HG03280 (cell line): ENCODE measurements around the gene CHRM5.
"Not testable (repeated sequence)": the region's sequence is repeated elsewhere in the genome, so short reads cannot be mapped to it uniquely, and the experiment has no call there.

Experiments
- ATAC-seq: cut with Tn5 transposase; IDR thresholded peaks from one replicate; pipeline ENCODE4 v1.9.1; 2021; ENCODE audit warnings: mild to moderate bottlenecking, moderate library complexity; ENCODE audit not compliant: unreplicated experiment

The CHRM5 gene

GRCh38 chr15:34038871-34039789 is 70.8 kb downstream of the CHRM5 start, which contains the start of gene AVEN:
Gene AVEN (minus strand): TSS chr15:34039204. CDS start chr15:34039046, 158 bp downstream.
- ATAC-seq = peak; percentile 49

DNA sequence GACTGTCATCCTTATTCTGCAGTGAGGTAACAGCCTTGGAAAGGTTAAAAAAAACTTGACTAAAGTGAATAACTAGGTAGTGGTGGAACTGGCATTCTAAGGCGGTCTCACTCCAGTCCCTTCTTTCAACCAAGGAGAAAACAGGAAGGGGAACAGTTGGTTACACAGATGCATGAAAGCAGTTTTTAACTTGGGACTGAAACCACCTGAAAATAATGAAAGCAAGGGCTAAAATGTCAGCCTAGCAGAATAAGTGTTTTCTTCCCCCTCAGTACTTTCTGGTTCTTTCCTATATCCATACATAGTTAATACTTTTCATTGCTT is 71.5 kb downstream of the CHRM5 start:
- no peak for ATAC-seq

GRCh38 chr15:34043391-34043790 is 75.1 kb downstream of the CHRM5 start:
- ATAC-seq = no peak

DNA sequence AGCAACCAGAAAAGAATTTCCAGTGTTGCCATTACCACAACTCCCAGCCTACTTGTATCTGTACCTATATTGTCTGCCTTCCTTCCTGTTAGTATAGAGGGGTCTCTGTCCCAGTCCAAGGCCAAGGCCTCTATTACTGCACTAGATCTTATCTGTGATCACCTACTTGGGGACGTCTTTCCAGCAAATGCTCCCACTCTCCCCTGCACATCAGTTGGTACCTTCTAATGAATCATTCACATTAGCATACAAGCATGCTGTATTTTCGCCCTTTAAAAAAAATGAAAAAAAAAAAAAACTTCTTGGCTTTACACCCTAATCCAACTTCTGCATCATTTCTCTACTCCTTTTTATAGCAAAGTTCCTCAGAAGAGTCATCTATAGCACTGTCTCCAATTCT is 75.5 kb downstream of the CHRM5 start:
- no peak for ATAC-seq

DNA sequence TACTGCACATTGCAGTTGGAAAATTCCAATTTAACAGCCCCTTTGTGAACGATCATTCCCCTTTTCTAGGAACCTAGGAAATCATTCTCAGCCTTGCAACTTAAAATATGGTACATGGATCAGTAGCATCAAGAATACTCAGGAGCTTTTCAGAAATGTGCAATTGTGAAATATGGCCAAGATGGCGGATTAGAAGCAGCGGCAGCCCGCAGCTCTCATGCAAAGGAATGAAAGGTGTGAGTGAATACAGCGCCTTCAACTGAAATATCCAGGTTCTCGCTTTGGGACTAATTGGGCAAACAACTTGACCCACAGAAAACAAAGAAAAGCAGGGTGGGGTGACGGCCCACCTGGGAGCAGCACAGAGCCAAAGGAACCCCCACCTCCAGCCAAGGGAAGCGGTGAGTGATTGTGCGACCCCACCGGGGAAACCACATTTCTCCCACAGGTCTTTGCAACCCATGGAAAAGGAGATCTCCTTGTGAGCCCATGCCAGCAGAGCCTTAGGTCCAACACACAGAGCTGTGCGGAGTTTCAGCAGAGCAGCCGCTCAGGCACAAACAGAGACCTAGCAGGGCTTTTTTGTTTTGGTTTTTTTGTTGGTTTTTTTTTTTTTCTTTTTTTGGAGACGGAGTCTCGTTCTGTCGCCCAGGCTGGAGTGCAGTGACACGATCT is 78.3 kb downstream of the CHRM5 start:
- no peak for ATAC-seq

DNA sequence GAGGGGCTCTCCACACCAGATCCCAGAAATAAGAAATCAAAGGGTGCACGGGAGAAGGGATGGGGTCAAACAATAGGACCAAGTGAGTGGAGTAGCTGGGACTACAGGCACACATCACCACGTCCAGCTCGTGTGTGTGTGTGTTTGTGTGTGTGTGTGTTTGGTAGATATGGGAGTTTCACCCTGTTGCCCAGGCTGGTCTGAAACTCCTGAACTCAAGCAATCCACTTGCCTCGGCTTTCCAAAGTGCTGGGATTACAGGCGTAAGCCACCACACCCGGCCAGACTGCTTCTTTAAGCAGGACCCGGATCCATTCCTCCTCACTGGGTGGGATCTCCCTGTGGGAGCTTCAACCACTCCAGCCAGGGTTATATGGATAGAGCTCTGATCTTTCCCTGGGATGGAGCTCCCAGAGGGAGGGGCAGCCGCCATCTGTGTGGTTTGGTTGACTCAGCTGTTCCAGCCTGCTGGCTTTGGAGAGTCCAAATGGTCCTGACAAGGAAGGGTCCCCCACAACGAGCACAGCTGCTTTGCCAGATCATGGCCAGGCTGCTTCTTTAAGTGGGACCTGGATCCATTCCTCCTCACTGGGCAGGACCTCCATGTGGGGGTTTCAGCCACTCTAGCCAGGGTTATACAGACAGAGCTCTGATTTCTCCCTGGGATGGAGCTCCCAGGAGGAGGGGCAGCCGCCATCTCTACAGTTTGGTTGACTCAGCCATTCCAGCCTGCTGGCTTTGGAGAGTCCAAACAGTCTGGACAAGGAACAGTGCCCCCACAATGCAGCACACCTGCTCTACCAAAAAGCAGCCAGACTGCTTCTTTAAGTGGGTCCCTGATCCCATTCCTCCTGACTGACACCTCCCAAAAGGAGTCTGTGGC is 79.8 kb downstream of the CHRM5 start:
- no peak for ATAC-seq

GRCh38 chr15:34049112-34049511 is 80.8 kb downstream of the CHRM5 start:
- no peak for ATAC-seq

- not testable (repeated sequence) for ATAC-seq
These were observed 82.1 kb downstream of the CHRM5 start for GRCh38 chr15:34050385-34050784.

DNA sequence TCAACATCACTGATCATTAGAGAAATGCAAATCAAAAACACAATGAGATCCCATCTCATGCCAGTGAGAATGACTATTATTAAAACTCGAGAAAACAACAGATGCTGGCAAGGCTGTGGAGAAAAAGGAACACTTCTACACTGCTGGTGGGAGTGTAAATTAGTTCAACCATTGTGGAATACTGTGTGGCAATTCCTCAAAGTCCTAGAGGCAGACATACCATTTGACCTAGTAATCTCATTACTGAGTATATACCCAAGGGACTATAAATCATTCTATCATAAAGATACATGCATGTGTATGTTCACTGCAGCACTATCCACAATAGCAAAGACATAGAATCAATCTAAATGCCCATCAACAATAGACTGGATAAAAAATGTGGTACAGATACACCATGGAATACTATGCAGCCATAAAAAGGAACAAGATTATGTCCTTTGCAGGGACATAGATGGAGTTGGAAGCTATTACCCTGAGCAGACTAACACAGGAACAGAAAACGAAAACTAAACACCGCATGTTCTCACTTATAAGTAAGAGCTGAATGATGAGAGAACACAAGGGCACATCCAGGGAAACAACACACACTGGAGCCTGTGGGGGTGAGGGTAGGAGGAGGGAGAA is 85.9 kb downstream of the CHRM5 start:
- no peak for ATAC-seq

DNA sequence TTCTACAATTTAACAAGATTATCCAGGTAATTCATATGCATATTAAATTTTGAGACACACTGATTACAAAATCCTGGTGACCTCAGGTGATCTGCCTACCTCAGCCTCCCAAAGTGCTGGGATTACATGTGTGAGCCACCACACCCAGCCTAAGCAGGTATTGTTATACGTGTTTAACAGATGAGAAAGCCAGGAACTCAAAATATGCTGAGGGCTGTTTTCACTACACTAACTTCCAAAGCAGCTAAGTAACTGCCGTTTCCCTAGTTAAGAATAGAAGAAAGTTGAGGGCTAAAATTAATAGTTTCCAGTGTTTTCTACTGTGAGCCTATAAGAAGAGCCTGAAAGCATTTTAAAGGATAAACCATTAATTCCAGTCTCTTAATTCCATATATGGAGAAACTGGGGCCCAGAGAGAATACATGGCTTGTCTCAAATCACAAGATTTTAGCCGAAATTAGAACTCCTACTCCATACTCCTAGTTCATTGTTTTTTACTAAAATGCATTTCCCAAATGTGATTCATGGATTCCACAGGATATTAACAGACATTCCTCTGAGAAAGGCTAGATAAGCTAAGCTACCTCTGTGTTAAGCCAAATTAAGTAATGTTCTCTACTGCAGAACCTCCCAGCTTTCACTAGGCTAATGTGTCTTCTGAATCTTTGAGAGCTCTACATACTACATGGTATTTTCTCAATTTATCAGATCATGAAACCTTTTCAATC is 87.7 kb downstream of the CHRM5 start:
- ATAC-seq = no peak

DNA sequence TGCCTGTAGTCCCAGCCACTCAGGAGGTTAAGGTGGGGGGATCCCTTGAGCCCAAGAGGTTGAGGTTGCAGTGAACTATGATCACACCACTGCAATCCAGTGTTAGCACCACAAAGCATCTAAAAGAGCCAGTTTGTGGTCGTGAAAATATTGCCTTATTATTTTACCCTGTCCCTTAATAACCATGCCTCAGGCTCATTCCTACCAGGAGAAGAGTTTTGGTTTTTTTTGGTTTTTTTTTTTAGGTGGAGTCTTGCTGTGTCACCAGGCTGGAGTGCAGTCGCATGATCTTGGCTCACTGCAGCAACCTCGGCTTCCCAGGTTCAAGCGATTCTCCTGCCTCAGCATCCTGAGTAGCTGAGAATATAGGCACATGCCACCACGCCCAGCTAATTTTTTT is 88.6 kb downstream of the CHRM5 start:
- no peak for ATAC-seq

DNA sequence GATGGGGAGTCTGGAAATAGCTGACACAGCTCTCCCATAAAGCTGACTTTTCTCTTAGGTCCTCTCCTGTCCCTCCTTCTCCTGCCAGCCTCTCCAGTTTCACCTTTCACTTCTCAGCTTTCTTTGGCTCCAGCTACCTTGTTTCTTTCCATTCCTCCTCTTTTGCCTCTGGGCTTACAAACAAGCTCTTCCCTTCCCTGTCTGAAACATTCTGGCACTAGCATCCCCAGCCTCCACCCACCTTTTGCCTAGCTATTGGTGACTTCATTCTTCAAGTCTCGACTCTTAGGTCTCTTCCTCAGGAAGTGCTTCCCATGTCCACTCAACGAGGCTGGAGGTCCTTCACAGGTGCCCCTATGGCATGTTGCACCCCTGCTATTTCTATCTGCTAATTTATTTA is 91.2 kb downstream of the CHRM5 start:
- ATAC-seq = no peak

GRCh38 chr15:34059946-34060345 is 91.6 kb downstream of the CHRM5 start:
- no peak for ATAC-seq

- no peak for ATAC-seq
These were observed 96.1 kb downstream of the CHRM5 start for GRCh38 chr15:34064438-34064837.

- no peak for ATAC-seq
These were observed 97.0 kb downstream of the CHRM5 start for GRCh38 chr15:34065261-34065660.

GRCh38 chr15:34065941-34066340 is 97.6 kb downstream of the CHRM5 start:
- ATAC-seq = no peak

- ATAC-seq = no peak
These were observed 101.7 kb downstream of the CHRM5 start for GRCh38 chr15:34070003-34070402.

DNA sequence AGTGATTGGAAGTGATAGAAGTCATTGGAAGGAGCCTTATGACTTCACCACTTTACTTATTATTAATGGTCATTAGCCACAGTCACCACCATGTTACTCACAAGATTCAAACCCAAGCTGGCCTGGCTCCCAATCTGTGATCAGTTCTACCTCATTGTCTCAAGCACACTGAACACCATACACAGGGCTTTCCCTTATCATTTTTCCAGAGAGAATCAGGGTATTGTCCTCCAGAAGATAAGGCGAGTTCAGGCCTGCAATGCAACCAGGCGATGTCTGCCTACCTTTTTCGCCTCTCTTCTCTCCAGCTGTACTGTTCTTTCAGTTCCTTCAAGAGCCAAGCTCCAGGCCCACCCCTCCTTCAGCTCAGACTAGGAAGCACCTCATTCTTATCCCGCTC is 108.5 kb downstream of the CHRM5 start:
- ATAC-seq = no peak

DNA sequence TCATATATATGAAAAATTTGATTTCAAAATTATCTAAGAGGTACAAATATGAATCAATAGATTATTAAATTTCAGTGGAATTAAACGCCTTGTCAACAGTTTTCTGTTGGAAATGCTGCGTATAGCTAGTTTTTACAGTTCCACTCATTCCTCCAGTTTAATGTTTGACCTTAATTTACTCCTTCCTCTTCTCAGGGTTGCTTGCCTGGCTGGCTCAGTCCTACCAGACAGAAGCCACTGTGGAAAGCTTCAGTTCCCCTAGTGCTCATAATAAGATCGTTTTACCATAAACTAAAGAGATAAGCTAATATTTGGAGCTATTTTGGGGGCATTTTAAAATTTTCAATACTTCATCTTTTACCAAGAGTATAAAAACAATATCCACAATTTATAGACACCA is 110.6 kb downstream of the CHRM5 start:
- ATAC-seq = no peak

DNA sequence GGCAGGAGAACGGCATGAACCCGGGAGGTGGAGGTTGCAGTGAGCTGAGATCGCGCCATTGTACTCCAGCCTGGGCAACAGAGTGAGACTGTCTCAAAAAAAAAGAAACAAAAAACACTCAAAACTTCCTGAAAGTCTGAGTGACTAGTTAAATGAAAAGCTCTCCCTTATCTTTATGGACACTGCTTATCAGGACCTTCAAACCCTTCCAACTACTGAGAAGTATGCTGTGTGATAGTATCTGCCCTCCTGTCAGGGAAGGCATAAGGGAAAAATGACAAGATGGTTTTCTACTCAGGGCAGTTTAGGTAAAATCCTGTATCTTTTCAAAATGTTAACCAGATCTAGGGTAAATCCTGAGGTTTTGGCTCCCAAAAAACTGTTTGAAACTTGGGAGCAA is 111.6 kb downstream of the CHRM5 start:
- no peak for ATAC-seq
